ENCODE data around the gene GTF2A1.
A peak's percentile ranks its signal among the peaks of the same experiment; 100 is the strongest.

Gene GTF2A1

DNA sequence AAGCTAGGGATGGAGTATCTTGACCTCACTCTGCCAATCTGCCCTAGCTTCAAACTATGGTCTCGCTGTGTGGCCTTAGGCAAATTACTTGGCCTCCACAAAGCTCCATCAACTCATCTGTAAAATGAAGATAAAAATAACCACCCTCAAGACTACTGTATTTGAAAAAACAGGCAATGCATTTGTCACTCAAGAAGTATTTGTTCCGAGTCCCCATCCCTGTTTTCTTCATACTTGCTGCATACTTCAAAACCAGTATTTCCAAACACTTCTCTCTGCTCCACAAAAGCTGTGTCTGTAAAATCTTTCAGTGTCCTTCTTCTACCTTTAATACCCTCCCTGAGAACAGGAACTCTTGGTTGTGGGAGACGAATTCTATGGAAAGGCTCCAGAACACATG lies 47.9 kb downstream of the GTF2A1 start:
- DNase-seq: no peak

DNA sequence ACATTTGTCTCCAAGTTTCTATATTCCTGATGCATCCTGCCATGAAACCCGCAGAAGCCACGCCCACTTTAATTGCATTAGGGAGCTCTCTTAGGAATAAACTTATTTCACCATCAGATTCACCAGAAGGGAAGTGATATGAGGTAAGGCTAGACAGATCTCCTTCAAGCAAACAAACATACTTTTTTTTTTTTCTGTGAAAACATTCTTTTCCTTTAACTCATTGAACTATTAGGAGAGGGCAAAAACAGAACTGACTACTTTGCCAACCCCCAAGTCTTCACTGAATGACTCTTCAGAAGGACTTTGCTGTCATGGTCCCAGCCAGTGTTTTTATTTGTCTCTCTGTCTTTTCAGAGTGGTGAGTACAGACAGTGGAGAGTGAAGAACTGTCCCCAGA lies 48.4 kb downstream of the GTF2A1 start:
- DNase-seq: no peak

DNA sequence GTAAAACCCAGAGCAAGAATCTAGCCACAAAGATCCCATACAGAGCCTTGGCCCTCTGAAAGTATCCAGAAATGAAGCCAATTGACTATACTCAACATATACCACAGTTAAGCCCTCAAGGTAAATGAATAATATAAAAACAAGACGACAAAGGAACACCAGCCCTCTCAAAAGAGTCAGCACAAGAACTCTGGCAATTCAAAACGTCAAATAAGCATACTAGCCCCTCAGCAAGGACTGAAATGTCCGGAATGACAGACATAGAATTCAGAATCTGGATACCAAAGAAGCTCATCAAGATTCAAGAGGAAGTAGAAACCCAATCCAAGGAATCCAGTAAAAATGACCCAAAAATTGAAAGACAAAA lies 49.9 kb downstream of the GTF2A1 start:
- DNase-seq: no peak

DNA sequence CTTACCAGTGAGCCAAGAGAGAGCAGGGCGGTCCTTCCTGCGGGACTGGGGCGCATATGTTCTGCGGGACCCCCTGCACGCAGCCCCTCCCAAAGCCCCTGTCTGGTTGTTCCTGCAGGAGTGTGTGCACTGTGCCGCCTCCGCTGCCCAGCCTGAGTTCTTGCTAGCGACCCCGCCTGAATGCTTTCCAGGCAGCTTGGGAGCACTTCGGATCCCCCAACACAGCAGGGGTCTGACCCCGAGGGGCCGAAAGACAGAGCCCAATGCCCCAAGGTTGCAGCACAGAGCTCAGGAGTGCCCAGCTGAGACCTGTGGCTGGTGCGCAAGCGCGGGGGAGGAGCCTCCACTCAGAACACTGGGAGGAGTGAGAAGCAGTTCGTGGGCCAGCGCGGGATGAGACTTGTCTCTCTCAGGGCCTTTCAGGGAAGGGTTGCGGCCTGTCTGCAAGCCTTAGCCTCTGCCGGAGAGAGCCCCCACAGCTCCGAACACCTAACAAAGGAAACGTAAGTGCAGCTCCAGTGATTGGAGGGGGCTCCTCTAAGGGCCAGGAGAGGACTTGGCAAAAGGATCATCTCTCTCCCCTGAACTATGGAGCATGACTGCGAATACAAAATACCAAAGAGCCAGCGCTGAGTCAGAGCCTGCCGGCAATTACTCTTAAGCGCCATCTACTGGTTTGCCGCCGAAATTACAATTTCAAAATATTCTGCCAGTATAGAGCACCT lies 50.5 kb downstream of the GTF2A1 start:
- DNase-seq: peak; percentile 86 to 89

DNA sequence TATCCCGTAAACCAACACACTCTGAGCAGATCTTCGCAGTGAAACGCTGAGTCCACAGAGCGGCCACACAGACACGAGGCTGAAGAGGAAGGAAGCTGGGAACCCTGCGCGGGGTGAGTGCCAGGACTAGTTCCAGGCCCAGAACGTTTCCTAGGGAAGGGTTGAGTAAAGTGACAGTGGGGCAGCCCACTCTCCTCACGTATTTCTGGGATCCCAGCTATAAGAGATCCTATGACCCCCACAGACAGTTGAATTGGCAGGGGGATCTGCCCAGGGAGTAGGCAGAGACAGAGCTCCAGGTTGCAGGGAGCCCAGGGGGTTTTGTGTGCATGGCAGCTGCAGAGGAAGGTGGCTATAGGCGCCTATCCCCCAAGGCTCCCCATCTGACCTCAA lies 51.1 kb downstream of the GTF2A1 start:
- DNase-seq: peak in 1 of 2 donors; percentile 11

DNA sequence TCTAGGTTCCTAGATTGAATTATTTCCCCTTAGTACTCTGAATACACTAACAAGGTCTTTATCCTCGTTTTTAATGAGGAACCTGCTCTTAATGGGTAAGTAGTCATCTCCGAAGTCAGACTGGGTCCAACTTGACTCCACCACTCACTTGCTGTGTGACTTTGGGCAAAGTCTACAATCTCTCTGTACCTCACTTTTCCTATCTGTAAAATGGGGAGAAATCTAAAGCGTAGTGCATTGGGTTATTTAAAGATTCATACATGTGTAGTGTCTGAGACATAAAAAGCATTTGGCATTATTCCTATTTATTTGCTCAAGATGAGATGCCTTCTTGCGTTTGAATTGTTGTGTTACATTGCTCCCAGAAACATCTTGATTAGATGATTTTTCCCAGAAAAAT lies 51.5 kb downstream of the GTF2A1 start:
- DNase-seq: no peak

DNA sequence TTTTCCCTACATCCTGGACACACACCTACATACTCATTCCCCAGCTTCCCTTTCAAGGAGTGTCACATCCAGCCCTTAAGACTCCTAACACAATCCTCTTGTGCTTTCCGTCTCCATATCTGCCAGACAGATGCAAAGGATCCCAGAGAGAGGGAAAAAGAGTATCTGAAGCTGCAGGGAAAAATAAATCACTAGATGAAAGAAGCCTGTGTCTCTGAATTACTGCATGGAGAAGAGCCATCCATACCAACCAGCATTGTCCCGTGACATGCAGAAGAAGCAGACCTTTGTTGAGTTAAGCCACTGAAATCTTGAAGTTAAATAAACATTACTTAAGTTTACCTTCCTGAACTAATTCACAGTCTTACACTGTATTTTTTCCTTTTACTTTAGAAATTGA lies 54.6 kb downstream of the GTF2A1 start:
- no peak for DNase-seq

DNA sequence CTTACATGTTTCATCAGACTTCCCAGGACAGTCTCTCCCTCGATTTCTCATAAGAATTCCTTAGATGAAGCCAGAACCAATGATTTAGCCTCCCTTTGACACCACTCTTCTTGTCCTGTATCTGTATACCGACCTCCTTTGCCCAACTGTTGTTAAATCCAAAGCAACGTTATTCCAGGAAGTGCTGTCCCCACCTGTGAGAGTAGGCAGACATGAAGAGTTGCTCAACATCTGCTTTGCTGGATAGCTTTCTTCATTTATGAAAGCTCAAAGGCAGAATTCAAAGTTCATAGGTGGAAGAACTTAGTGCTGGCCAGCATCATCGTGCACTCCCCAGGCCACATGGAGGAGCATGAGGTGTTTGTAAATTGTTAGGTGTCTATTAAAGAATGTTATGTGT lies 55.6 kb downstream of the GTF2A1 start:
- no peak for DNase-seq

DNA sequence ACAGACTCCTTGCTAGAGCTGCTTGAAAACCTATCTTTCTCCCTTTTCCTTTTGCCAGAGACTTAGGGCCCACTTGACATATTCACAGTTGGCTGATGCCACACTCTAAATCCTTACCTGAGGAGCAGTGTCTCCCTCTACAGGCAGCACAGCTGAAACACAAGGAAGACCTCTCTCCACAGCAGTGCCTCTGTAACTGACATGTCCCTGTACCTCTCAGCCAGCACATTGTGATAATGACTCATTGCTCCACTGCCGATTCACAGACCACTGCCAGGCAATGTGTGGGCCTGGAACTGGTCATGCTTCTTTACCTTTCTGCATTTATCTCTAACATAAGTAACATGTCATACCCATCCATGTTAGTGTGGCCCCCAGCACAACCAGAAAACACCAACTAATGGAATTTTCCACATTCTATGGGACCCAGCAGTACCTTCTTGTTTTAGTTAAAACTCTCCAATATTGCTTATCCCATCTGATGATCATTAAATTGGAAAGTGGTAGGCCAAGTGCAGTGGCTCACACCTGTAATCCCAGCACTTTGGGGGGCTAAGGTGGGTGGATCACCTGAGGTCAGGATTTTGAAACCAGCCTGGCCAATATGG lies 56.5 kb downstream of the GTF2A1 start:
- peak; percentile 37 to 51 for DNase-seq

DNA sequence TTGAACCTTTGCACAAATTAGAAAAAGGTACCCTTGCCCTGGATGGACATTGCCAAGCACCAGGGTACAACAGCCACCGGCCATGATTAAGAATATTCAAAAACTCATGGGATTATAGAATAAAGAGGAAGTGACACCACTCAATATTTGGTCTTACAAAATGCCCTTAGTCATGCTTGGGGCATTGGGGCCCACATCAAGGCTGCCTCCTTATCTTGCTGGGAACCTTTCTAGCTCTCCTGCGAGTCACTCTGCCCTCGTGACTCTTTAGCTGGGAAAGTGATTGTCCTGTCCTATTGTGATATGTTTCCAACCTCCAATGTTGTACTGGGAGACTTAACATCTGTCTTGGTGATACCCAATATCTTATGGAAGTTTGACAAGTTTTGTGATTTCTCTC lies 57.8 kb downstream of the GTF2A1 start:
- no peak for DNase-seq

DNA sequence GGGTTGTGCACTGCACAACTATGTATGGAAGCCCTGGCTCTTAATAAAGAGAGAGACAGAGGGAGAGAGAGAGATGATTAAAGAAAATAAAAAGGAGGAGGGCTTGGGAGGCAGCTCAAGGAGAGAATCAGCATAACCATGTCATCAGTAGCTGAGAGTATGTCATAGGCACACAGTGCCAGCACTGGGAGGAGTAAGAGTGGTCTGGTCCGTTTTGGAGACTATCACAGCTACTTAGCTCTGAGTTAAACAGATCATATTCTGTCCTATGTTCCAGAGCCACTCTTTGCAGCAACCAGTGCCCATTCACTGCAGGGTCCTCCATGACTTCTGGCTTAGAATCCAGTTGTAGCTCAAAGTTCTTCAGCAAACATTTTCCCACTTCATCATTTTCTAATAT lies 59.0 kb downstream of the GTF2A1 start:
- no peak for DNase-seq

DNA sequence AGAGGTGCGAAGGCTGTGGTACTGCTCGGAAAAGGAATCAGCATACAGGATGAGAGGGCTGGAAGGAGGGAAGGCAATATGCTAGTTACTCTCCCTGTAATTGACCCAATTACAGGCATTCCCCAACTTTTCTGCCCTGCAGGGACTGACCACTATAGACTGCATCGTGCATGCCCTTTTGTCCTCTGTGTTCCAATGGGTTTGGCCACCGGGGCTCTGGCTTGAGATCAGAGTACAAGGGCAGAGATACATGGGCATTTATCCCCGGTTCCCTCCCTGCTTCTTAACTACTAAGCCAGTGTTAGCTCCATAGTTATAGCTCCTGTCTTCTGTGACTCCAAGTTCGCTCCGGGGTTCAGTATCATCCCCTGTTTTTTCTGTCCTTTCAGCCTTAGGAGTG lies 59.7 kb downstream of the GTF2A1 start:
- no peak for DNase-seq

DNA sequence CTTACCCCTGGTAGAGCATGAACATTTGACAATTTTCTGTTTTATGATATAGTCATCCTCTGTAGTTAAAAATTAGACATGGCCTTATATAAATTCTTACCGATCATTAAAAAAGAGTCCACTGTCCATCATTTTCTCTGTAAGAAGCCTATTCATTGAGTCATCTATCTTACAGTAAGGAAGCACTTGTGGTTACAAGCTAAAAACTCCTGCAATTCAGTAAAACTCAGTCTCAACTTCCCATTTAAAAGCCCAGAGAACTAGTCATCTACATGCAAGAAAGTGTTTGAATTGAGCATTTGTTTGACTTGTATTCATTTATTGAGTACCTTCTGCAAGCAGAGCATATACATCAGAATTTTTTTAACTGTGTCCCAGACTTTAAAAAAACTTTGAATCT lies 63.3 kb downstream of the GTF2A1 start:
- DNase-seq: no peak

DNA sequence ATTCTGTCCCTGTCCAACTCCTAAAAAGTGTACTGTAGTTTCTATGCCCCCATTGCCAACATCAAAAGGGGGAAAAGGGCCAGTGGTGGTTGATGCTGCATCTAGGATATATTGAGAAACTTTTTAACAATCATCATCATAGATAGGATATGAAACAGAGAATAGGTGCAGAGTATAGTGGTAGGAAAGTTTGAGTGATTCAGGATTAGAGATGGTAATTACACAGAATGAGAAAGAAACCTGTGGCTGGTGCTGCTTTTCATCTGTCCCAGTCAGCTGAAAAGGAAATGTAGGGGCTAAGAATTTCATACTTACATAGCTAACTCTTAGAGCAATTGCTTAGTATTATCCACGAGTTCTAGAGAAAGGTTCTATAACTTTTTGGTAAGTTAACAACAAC lies 67.6 kb downstream of the GTF2A1 start:
- DNase-seq: no peak

DNA sequence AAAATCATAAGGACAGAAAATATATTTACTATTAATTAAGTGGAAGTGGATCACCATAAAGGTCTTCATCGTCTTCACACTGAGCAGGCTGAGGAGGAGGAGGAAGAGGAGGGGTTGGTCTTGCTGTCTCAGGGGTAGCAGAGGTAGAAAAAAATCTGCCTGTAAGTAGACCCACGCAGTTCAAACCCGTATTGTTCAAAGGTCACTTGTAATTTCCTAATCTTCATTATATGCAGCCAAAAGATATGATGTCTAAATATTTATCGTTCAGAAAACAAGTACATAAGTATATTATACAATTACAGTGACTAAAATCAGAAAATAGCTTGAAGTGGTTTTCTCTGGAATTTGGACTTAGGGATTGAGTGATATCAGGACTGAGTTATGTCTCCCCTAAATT lies 72.1 kb downstream of the GTF2A1 start:
- no peak for DNase-seq

DNA sequence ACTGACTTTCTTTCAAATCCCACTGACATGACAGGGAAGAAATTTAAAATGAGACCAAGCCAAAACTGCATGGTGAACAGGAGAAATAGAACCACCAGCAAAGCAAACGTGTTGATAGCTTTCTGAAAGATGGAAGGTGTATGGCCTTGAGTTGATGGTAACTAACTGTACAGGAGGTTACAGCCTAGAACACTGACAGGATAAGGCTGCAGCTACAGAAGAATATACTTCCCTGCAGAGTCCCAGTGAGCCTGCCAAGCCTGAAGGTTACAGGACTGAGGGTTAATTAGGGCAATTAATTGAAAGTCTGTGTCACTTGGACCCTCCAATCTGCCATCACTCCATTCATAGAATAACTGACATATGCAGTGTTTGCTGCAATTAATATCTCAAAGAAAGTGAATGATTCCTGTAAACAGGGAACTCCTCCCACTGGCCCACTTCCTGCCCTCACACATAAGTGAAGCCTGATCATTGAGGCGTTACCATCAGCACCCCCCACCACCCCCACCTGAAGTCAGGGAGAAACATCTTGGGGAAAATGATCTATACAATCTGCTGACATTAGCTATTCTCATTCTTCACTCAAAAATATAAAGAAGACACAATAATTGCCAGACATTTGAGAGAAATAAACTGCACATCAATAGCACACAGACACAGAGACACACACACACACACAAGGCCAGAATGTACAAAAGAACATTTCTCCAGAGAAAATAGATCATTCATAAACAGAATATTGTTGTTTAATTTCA lies 73.4 kb downstream of the GTF2A1 start:
- DNase-seq: peak in 1 of 2 donors; percentile 8

DNA sequence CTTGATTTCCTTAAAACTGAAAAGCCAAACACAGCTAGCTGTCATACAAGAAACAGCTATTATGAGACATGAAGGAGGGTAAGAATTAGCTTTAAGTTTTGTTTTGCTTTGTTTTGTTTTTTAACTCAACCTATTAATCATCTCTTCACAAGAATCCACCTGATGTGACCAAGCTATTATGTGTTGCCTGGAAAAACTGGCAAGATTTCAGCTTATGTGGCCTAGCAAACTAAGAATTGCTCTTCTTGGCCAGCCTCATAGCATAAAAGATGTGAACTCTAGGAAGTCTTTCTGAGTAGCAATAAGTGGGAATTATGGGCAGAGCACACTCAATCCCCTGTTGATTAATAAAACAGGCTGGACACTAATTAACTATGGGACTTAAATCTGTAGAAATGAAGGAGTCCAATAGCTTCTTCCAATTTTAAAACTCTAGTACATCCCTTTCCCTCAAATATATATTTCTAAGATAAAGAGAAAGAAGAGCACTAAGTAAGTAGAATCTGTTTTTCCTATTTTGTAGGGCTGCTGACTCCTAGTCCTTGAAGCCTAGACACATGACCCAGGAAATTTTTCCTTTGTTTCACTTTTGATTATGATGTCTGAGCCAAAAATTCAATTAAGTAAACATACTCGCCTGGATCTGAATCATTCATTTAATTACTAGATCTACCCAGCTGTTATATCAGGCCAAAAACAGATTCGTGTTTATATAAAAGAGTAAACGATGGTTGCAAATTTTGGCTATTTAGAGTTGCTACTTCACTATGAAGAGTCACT lies 75.7 kb downstream of the GTF2A1 start:
- no peak for DNase-seq

DNA sequence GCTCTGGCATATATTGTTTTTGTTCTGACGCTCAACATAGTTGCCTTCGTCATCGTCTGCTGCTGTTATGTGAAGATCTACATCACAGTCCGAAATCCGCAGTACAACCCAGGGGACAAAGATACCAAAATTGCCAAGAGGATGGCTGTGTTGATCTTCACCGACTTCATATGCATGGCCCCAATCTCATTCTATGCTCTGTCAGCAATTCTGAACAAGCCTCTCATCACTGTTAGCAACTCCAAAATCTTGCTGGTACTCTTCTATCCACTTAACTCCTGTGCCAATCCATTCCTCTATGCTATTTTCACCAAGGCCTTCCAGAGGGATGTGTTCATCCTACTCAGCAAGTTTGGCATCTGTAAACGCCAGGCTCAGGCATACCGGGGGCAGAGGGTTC lies 77.0 kb downstream of the GTF2A1 start:
- DNase-seq: no peak

DNA sequence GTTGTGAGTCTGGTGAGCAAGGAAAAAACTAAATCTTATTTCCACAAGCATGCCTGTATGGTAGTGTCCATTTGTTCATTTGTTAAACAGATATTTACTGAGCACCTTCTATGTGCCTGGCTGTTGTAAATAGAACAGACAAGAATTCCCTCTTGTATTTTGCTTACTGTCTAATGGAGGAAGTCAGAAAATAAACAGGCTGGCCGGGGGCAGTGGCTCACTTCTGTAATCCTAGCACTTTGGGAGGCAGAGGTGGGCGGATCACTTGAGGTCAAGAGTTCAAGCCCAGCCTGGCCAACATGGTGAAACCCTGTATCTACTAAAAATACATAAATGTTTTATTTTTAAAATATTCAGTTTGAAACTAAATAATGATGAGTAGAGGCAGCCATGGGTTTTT lies 79.3 kb downstream of the GTF2A1 start:
- no peak for DNase-seq

DNA sequence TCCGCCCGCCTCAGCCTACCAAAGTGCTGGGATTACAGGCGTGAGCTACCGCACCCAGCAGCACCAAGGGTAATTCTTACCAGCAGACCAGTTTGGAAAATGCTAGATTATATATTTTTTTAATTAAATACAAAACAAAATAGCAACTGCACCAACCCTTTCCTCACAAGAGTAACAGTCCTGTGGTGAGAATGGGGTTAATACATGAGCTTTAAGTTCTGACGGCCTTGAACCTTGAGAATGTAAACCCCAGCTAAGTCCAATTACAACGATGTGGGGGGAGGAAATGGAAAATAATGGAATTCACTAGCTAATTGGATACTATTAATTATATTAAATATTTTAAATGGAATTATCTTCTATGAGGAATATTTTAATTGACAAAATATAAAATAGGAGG lies 82.3 kb downstream of the GTF2A1 start:
- no peak for DNase-seq

DNA sequence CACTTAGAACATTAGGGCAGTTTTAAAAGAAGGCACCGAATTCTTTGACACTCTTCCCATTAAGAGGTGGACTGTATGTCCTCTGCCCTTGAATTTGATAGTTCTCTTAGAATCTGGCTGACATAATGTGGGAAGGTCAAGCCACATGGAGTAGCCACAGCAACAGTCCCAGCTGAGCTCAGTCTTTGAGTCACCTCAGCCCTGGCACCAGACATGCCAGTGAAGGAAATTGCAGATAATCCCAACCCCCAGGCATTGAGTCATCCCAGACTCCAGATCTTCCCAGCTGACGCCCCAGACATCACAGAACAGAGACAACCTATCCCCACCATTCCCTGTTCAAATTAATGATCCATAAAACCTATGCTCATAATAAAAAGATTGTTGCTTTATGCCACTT lies 83.4 kb downstream of the GTF2A1 start:
- no peak for DNase-seq

DNA sequence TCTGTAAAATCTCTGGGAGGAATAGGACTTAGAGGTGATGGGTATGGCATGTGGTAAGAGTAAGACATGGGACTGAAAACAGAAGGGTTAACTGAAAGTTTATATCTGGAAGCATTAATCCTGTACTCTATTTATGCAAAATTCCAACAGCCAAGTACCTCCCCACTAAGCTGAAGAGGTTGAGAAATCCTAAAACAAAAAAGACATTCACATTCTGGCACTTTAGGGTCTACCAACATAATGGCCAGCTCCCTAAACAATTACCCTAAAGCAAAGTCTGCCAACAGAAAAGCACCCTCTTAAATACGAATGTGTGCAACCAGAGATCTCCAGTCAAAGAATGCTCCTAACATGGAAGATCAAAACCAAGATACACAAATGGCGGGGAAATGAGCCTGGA lies 87.4 kb downstream of the GTF2A1 start:
- DNase-seq: no peak

DNA sequence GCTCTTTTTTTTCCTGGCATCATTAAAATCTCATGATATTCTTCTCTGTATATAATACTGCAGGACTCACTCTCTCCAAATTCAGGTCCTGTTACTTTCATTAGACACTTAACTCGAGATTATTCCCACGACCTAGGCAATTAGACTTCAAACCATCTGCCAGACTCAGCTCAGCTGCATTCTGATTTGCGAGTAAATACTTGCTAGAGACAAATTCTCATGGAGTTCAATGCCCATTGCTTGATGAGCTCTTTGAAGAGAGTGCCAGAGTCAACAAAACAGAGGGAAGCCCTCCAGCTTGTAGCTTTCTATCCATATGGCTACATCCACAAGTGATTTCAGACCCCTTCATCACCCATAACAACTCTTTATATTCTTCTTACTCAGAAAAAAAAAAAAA lies 88.3 kb downstream of the GTF2A1 start:
- no peak for DNase-seq

DNA sequence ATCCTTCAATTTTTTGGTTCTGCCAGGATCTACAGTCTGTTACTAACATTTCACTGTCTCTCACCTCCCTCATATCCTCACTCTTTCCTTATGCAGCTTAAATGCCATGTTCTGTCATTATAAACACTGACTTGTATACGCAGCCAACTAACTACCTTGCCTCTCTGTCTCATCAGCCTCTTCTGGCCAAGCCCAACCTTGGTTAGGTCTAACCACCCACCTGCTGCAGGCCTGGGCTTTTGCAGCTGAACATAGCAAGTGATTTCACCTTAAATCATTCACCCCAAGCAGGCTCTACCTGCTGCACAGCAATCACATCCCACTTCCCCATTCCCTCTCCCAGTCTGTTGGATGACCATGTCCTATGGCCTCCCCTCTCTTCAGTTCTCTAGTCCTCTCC lies 91.5 kb downstream of the GTF2A1 start:
- no peak for DNase-seq

Data from CD4-positive, alpha-beta T cell treated with Interferon alpha-2 for 1 hour (primary cell).